HL-60 (cell line): Measurements from ENCODE around the gene ABHD10.

Experiments used
- POLR2AphosphoS5 ChIP-seq: IDR thresholded peaks from 2 replicates; pipeline ENCODE4 v1.6.1; 2012; ENCODE audit warnings: low read depth
- TF ChIP-seq, protein P1 (sequence below): IDR thresholded peaks from one replicate; pipeline ENCODE4 v1.5.1; 2011; ENCODE audit warnings: low read length, control low read depth, inconsistent platforms; ENCODE audit not compliant: insufficient read depth
- TF ChIP-seq, protein P2 (sequence below): IDR thresholded peaks from 2 replicates; pipeline ENCODE4 v1.6.1; 2012; ENCODE audit warnings: low read depth; ENCODE audit not compliant: insufficient replicate concordance

DNA sequence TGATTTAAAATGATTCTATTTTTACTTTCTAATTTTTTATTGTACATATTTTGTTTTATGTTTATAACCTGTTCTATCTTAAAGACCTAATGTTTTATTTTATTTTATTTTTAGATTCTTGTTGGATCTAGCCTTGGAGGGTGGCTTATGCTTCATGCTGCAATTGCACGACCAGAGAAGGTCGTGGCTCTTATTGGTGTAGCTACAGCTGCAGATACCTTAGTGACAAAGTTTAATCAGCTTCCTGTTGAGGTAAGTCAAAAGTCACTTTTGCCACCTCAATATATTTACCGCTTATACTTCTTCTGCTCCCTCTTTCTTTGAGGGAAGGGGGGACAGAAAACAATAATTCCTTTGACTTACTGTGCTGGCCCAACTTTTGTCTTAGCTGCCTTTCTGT is 8.0 kb downstream of the ABHD10 start:
- TF ChIP-seq, protein P1, sequence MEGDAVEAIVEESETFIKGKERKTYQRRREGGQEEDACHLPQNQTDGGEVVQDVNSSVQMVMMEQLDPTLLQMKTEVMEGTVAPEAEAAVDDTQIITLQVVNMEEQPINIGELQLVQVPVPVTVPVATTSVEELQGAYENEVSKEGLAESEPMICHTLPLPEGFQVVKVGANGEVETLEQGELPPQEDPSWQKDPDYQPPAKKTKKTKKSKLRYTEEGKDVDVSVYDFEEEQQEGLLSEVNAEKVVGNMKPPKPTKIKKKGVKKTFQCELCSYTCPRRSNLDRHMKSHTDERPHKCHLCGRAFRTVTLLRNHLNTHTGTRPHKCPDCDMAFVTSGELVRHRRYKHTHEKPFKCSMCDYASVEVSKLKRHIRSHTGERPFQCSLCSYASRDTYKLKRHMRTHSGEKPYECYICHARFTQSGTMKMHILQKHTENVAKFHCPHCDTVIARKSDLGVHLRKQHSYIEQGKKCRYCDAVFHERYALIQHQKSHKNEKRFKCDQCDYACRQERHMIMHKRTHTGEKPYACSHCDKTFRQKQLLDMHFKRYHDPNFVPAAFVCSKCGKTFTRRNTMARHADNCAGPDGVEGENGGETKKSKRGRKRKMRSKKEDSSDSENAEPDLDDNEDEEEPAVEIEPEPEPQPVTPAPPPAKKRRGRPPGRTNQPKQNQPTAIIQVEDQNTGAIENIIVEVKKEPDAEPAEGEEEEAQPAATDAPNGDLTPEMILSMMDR = no peak
- TF ChIP-seq, protein P2, sequence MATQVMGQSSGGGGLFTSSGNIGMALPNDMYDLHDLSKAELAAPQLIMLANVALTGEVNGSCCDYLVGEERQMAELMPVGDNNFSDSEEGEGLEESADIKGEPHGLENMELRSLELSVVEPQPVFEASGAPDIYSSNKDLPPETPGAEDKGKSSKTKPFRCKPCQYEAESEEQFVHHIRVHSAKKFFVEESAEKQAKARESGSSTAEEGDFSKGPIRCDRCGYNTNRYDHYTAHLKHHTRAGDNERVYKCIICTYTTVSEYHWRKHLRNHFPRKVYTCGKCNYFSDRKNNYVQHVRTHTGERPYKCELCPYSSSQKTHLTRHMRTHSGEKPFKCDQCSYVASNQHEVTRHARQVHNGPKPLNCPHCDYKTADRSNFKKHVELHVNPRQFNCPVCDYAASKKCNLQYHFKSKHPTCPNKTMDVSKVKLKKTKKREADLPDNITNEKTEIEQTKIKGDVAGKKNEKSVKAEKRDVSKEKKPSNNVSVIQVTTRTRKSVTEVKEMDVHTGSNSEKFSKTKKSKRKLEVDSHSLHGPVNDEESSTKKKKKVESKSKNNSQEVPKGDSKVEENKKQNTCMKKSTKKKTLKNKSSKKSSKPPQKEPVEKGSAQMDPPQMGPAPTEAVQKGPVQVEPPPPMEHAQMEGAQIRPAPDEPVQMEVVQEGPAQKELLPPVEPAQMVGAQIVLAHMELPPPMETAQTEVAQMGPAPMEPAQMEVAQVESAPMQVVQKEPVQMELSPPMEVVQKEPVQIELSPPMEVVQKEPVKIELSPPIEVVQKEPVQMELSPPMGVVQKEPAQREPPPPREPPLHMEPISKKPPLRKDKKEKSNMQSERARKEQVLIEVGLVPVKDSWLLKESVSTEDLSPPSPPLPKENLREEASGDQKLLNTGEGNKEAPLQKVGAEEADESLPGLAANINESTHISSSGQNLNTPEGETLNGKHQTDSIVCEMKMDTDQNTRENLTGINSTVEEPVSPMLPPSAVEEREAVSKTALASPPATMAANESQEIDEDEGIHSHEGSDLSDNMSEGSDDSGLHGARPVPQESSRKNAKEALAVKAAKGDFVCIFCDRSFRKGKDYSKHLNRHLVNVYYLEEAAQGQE = no peak
- TF ChIP-seq POLR2AphosphoS5 = no peak
